Lower lobe of right lung (tissue), 2 donors: Measurements from ENCODE around the gene MGAT5. TPM values are rescaled to one million over a fixed set of nuclear protein-coding genes. Genes with fewer than 3 reads are reported as not detected.

Experiments
- ATAC-seq, 2 donors: fragments of 200-7000 bp; cut with Tn5 transposase; one replicate each; pipeline ENCODE4 v1.9.1; 2020 to 2022; ENCODE audit warnings: mild to moderate bottlenecking in 2 of 2, moderate library complexity in 2 of 2
- DNase-seq: peaks from one replicate; pipeline ENCODE4 v3.0.0-alpha.2; 2020
- H3K27ac ChIP-seq: fragments of 200-600 bp; one replicate; pipeline ENCODE4 v1.8.0; 2022
- H3K27me3 ChIP-seq: fragments of 200-600 bp; one replicate; pipeline ENCODE4 v1.8.0; 2022; ENCODE audit warnings: low read depth
- H3K36me3 ChIP-seq: fragments of 200-600 bp; one replicate; pipeline ENCODE4 v1.8.0; 2022; ENCODE audit warnings: mild to moderate bottlenecking
- H3K4me1 ChIP-seq: fragments of 200-600 bp; one replicate; pipeline ENCODE4 v1.8.0; 2022
- H3K4me3 ChIP-seq: fragments of 200-600 bp; one replicate; pipeline ENCODE4 v1.8.0; 2022; ENCODE audit warnings: mild to moderate bottlenecking
- H3K9me3 ChIP-seq: fragments of 200-600 bp; one replicate; pipeline ENCODE4 v1.8.0; 2022
- CTCF ChIP-seq: fragments of 200-600 bp; IDR thresholded peaks from one replicate; pipeline ENCODE4 v1.8.0; 2022; ENCODE audit warnings: antibody characterized with exemption, mild to moderate bottlenecking
- intact Hi-C: fragments of 100-400 bp; cut with DNase I; formaldehyde crosslinking; loops from one replicate; pipeline ENCODE4 v1.11.0; 2022
- total RNA-seq: library from RNA; stranded (reverse); fragmentation: NEBNext Ultra II Directional; extraction: Animal tissue kit (Norgen Biotek cat#: 25700); gene quantifications from one replicate; pipeline ENCODE4 v1.2.1, GENCODE V29; 2021
- donor health status: DM: no; HTN: yes; CAD: no; lungs with severe emphysema.

The MGAT5 gene
- total RNA-seq, 1 donor from 2014 or later: 61.7 TPM

GRCh38 chr2:134281815-134282419 lies 28.0 kb downstream of the MGAT5 start:
- H3K4me3 ChIP-seq: no peak overlapping the region
- peaks cover 11% of the 10 kb centered on the region for H3K4me1 ChIP-seq
- no peaks in the 10 kb centered on the region for H3K36me3 ChIP-seq
- H3K9me3 ChIP-seq: no peaks in the 10 kb centered on the region
- TF ChIP-seq CTCF: no peak
- ATAC-seq (no peak), DNase-seq (no peak)
- no peaks in the 10 kb centered on the region for H3K27me3 ChIP-seq
- intact Hi-C loops: no loop called here
- H3K27ac ChIP-seq: no peak overlapping the region

GRCh38 chr2:134282629-134283400 lies 28.9 kb downstream of the MGAT5 start:
- Histone ChIP-seq H3K4me1 (peaks cover 11% of the 10 kb centered on the region), H3K9me3 (no peaks in the 10 kb centered on the region), H3K36me3 (no peaks in the 10 kb centered on the region), H3K27ac (no peak overlapping the region), H3K4me3 (no peak overlapping the region), H3K27me3 (no peaks in the 10 kb centered on the region)
- TF ChIP-seq CTCF: no peak
- no peak for DNase-seq
- intact Hi-C loops: no loop called here
- ATAC-seq: peak in 1 of 2 donors; percentile 55

GRCh38 chr2:134283661-134284060 lies 29.8 kb downstream of the MGAT5 start:
- no peak overlapping the region for H3K27ac ChIP-seq
- no peak overlapping the region for H3K4me3 ChIP-seq
- DNase-seq (no peak), ATAC-seq (no peak)
- intact Hi-C loops: no loop called here
- H3K9me3 ChIP-seq: no peaks in the 10 kb centered on the region
- H3K4me1 ChIP-seq: peaks cover 11% of the 10 kb centered on the region
- no peaks in the 10 kb centered on the region for H3K36me3 ChIP-seq
- TF ChIP-seq CTCF: no peak
- no peaks in the 10 kb centered on the region for H3K27me3 ChIP-seq

GRCh38 chr2:134284119-134284670 lies 30.3 kb downstream of the MGAT5 start:
- Histone ChIP-seq H3K4me3 (no peak overlapping the region), H3K27me3 (no peaks in the 10 kb centered on the region), H3K4me1 (peaks cover 12% of the 10 kb centered on the region), H3K9me3 (no peaks in the 10 kb centered on the region), H3K27ac (no peak overlapping the region), H3K36me3 (no peaks in the 10 kb centered on the region)
- TF ChIP-seq CTCF: no peak
- intact Hi-C loops: no loop called here
- DNase-seq (no peak), ATAC-seq (no peak)

- Histone ChIP-seq H3K9me3 (no peaks in the 10 kb centered on the region), H3K27me3 (no peaks in the 10 kb centered on the region), H3K27ac (no peak overlapping the region), H3K36me3 (no peaks in the 10 kb centered on the region), H3K4me1 (peaks cover 25% of the 10 kb centered on the region), H3K4me3 (no peak overlapping the region)
- TF ChIP-seq CTCF: no peak
- intact Hi-C loops: no loop called here
- no peak for ATAC-seq
- DNase-seq: no peak
Measured at GRCh38 chr2:134287323-134287722, 33.5 kb downstream of the MGAT5 start.
